ENCODE data around the gene ZSCAN5B.
"Not testable (repeated sequence)": the region's sequence is repeated elsewhere in the genome, so short reads cannot be mapped to it uniquely, and the experiment has no call there.

ZSCAN5B gene, protein sequence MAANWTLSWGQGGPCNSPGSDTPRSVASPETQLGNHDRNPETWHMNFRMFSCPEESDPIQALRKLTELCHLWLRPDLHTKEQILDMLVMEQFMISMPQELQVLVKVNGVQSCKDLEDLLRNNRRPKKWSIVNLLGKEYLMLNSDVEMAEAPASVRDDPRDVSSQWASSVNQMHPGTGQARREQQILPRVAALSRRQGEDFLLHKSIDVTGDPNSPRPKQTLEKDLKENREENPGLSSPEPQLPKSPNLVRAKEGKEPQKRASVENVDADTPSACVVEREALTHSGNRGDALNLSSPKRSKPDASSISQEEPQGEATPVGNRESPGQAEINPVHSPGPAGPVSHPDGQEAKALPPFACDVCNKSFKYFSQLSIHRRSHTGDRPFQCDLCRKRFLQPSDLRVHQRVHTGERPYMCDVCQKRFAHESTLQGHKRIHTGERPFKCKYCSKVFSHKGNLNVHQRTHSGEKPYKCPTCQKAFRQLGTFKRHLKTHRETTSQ

DNA sequence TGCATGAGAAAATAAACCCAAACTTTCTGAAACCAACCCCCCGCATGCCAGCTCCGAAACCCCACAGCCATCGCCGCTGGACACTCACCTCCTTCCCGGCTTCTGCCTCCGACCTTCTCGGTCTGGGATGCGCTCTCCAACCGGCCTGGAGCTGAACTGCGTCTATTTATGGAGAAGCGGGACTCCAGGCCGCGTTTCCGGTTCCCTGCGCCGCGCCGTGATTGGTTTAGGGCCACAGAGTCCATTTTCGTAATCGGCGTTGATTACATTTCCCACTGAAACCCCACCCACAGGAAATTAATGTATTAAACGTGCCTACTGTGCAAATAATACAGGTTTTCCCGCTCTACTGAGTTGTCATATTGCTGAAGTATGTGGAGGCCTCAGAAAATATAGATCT, at the start of gene ZSCAN5B:
TSS of gene ZSCAN5B (minus strand) at position 138 of the 400 bp plus-strand sequence. CDS start 4,731 bp downstream, outside the sequence.
- not testable (repeated sequence) for DNase-seq

DNA sequence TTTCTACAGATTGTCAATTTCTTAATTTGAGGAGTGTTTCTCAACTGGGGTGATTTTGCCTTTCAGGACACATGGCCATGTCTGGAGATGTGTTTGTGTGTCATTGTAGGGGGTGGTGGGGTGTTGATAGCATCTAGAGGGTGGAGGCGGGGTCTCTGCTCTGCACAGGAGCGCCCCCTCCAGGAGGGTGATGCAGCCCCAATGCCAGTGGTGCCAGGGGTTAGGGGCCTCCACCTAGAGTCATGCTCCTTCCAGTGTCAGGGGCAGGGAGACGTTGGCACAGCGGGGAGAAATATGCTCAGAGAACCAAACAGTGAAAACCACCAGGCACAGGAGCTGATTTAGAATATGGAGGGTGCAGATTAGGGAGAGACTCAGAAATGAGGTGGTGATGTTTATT, 48.2 kb upstream of the ZSCAN5B start:
- not testable (repeated sequence) for DNase-seq

DNA sequence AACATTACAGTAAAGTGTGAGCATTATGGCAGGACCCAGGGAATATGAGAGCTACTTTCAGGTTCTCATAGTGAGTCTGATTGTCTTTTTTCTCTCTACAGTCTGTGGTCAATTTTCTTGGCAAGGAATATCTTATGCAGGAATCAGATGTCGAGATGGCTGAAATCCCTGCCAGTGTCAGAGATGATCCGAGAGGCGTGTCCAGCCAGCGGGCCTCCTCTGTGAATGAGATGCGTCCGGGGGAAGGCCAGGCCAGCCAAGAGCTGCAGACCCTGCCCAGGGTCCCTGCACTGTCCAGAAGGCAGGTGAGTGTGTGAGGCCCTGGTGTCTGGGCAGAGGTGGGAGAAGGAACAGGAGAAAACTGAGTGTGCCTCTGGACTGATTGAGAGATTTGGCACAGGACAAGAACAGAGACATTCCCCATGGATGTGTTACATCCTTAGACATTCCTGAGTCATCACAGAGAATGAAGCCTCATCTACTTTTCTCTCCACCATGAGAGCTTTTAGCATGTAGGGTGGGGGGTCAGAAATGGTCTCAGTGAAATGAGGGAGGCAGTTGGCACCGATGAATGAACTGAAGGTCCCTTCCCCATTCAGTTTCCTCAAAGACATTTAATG, 47.6 kb upstream of the ZSCAN5B start:
- DNase-seq, result no peak

DNA sequence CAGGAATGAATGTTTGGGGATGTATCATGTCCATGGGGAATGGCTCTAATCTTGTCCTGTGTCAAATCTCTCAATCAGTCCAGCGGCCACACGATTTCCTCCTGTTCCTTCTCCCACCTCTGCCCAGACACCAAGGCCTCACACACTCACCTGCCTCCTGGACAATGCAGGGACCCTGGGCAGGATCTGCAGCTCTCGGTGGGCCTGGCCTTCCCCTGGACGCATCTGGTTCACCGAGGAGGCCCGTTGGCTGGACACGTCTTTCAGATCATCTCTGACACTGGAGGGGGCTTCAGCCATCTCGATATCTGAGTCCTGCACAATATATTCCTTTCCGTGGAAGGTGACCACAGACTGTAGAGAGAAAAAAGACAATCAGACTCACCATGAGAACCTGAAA, 25.9 kb upstream of the ZSCAN5B start:
- DNase-seq, result no peak

DNA sequence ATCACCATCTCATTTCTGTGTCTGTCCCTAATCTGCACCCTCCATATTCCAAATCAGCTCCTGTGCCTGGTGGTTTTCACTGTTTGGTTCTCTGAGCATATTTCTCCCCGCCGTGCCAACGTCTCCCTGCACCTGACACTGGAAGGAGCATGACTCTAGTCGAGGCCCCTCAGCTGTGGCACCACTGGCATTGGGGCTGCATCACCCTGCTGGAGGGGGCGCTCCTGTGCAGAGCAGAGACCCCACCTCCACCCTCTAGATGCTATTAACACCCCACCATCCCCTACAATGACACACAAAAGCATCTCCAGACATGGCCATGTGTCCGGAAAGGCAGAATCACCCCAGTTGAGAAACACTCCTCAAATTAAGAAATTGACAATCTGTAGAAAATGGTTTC, 25.3 kb upstream of the ZSCAN5B start:
- DNase-seq, result no peak

DNA sequence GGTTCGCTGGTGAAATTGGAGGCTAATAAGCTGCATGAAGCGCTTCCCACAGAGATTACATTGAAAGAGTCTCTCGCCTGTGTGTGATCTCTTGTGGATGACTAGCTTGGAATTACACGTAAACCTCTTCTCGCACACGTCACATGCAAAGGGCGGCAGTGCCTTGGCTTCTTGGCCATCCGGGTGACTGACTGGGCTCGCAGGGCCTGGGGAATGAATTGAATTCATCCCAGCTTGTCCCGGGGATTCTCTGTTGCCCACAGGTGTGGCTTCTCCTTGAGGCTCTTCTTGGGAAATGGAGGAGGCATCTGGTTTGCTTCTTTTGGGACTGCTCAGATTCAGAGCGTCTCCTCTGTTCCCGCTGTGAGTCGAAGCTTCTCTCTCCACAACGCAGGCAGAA, 24.3 kb upstream of the ZSCAN5B start:
- DNase-seq, result no peak

DNA sequence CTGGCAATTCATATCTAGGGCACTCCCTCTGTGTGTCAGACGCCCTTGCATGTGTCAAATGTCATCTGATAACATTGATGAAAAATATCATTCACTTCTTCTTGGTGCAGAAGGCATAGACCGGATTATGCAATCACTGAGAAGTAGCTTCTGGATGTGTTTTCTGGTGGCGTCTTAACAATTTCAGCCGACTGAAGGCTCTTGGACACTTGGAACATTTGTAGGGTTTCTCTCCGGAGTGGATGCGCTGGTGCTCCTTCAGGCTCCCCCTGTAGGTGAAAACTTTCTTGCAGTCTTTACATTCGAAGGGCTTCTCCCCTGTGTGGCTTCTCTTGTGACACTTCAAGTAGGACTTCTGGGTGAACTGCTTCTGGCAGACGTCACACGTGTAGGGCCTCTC, 23.9 kb upstream of the ZSCAN5B start:
- DNase-seq, result not testable (repeated sequence)

DNA sequence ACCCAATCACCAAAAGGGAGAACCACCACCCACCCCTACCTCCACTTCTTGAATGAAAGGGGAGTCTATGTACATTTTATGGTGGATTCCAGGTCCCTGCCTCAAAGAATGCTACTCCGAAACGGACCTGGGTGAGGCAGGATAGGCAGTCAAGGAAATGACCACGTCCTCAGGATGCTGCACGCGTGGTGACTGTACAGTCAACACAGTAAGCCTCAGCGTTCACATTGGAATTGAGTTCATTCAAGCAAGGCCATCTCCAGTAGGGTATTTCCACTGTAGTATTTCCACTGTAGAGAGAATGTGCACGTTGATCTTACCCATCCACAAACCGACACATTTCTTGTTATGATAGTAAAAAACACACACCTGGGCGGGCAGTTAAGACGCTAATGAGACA, 21.4 kb upstream of the ZSCAN5B start:
- no peak for DNase-seq

DNA sequence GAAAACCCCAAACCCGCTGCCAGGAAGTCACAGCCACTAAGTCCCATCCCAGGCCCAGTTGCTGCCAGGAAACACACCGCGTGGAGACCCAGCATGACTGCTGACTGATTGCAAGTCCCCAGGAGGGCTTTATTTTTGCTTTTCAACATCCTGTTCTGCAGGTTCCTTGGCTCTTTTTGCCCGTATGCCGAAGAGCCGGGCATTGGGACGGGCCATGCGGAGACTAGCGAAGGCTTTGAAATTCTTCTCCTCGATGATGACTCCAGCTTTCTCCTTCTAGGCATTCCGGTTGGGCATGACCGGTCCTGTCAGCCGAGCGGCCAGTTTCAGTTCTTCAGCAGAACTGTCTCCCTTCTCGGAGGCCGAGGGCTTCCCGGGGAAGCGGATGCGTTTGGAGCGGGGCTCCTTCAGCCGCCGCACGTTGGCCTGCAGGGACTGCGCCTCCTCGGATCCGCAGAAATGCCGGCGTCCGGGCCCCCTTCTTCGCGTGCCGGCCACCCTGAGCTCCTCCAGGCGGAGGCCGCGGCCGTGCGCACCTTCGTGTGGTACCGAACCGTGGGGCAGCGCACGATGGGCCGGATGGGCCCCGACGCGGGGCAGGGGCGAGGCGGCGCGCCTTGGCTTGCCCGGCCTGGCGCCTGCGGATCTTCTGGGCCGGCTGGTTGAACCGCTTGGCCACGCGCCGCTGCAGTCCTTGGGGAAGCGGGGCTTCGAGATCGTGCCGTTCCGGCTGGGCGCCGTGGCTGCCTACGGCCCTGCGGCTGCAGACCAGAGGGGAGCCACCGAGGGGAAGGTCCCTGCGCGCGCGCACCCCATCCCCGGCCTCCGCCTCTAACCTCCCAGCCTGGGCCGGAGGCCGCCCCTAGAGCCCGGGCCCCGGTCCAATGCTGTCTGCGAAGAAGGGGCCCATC, 19.7 kb upstream of the ZSCAN5B start:
- no peak for DNase-seq

DNA sequence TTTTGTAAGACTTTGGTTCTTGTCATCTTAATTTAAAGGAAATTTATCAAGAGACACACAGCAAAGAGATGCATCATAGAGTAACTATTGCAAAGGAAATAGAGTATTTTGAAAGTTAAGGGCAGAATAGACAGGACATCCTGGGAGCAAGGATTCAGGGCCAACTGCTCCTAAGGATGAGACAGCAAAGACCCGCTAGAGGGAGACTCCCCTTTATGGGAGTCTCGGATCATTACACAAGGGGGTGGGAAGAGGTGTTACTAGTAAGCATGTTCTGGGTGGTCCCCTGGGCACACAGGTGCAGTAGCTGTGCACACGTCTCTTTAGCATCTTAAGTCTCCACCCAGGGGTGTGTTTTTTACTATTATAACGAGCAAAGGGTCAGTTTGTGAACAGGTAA, 14.1 kb upstream of the ZSCAN5B start:
- DNase-seq, result no peak

DNA sequence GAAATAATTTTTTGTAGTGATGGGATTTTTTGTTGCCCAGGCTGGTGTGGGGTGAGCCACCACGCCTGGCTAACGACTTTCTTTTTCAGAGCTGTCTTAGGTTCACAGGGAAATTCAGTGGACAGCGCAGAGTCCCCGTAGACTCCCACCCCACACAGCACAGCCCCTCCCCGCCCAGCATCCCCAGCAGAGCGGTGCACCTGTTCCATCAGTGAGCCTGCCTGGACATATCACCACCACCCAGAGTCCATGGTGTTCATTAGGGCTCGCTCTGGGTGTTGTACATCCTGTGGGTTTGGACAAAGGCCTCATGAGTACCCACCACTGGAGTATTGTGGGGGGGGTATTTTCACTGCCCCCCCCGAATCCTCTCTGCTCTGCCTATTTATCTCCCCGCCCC, 12.5 kb upstream of the ZSCAN5B start:
- not testable (repeated sequence) for DNase-seq

DNA sequence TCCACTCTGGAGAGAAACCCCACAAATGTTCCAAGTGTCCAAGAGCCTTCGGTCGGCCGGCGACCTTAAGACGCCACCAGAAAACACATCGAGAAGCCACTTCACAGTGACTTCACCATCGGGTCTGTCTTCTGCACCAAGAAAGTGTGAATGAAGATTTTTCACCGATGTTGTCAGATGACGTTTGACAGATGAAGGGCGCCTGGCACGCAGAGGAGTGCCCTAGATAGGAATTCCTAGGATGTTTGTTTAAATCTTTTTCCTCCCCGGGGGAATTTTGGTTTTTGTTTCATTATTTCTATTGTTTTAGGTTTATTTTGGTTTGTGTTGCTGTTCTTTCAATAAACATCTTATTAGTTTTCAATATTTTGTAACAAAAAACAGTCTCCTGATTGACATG, 11.5 kb upstream of the ZSCAN5B start:
- no peak for DNase-seq

DNA sequence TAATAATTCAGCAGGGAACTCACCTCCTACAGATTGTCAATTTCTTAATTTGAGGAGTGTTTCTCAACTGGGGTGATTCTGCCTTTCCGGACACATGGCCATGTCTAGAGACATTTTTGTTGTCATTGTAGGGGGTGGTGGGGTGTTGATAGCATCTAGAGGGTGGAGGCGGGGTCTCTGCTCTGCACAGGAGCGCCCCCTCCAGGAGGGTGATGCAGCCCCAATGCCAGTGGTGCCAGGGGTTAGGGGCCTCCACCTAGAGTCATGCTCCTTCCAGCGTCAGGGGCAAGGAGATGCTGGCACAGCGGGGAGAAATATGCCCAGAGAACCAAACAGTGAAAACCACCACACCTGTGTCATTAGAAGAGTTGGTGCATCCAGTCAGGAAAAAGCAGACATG, 10.0 kb upstream of the ZSCAN5B start:
- not testable (repeated sequence) for DNase-seq

DNA sequence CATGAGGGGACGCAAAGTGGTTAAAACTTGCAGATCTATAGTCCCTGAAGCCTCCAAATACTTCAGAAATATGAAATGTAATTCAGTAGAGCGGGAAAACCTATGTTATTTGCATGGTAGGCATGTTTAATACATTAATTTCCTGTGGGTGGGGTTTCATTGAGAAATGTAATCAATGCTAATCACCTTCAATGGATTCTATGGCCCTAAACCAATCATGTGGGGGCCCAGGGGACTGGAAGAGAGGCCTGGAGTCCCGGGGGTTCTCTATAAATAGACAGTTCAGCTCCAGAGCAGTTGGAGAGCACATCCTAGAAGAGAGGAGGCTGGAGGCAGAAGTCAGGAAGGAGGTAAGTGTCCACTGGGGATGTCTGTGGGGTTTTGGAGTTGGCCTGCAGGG, 4.4 kb upstream of the ZSCAN5B start, which contains the start of gene ZSCAN5C:
TSS of gene ZSCAN5C (plus strand) at position 301 of the 400 bp plus-strand sequence. CDS start 3,641 bp downstream, outside the sequence.
- no peak for DNase-seq

DNA sequence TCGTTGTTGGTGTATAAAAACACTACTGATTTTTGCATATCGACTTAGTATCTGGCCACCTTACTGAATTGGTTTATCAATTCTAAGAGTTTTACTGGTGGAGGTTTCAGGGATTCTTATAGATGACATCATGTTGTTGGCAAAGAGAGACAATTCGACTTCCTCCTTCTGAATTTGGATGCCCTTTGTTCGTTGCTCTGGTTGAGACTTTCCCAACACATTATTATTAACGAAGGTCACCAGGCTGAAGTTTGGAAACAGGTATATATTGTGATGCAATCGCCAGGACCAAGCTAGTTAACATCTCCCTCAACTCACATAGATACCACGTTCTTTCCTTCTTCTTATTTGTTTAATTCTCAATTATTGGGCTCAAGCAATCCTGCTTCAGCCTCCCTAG, 2.1 kb upstream of the ZSCAN5B start:
- no peak for DNase-seq

DNA sequence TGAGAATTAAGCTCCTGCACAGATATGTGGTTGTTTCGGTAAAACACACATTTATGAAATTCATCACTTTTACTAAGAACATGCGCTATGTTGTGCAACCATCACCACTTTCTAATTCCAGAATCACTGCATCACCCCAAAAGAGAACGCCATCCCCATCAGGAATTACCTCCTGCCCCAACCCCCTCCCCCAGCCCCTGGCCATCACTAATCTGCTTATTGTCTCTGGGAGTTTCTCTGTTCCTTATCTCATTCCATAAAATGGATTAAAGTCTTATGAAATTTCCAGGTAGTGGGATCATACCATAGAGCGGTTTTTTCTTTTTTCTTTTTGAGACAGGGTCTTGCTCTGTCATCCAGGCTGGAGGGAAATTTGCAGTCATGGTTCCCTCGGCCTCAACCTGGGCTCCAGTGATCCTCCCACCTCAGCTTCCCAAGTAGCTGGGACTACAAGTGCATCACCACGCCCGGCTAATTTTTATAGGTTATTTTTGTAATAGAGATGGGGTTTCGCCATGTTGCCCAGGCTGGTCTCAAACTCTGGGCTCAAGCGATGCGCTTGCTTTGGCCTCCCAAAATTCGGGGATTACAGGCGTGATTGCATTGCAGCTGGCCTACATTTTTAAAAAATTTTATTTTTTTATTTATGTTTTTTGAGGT, 3.5 kb downstream of the ZSCAN5B start:
- no peak for DNase-seq

DNA sequence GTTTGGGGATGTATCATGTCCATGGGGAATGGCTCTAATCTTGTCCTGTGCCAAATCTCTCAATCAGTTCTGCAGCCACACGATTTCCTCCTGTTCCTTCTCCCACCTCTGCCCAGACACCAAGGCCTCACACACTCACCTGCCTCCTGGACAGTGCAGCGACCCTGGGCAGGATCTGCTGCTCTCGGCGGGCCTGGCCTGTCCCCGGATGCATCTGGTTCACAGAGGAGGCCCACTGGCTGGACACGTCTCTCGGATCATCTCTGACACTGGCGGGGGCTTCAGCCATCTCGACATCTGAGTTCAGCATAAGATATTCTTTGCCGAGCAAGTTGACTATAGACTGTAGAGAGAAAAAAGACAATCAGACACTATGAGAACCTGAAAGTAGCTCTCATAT, 5.9 kb downstream of the ZSCAN5B start:
- DNase-seq, result no peak

DNA sequence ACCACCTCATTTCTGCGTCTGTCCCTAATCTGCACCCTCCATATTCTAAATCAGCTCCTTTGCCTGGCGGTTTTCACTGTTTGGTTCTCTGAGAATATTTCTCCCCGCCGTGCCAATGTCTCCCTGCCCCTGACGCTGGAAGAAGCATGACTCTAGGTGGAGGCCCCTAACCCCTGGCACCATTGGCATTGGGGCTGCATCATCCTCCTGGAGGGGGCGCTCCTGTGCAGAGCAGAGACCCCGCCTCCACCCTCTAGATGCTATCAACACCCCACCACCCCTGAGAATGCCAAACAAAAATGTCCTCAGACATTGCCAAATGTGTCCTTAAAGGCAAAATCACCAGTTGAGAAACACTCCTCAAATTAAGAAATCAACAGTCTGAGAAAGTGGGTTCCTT, 6.5 kb downstream of the ZSCAN5B start:
- no peak for DNase-seq

DNA sequence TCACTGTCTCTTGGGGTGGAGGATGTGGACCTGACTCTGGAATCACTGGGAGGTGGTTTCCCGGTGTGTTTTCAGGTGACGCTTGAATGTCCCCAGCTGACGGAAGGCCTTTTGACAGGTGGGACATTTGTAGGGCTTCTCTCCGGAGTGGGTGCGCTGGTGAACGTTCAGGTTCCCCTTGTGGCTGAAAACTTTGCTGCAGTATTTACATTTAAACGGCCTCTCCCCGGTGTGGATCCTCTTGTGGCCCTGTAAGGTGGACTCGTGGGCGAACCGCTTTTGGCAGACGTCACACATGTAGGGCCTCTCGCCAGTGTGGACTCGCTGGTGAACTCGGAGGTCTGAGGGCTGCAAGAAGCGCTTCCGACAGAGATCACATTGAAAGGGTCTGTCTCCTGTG, 7.8 kb downstream of the ZSCAN5B start:
- DNase-seq, result no peak

DNA sequence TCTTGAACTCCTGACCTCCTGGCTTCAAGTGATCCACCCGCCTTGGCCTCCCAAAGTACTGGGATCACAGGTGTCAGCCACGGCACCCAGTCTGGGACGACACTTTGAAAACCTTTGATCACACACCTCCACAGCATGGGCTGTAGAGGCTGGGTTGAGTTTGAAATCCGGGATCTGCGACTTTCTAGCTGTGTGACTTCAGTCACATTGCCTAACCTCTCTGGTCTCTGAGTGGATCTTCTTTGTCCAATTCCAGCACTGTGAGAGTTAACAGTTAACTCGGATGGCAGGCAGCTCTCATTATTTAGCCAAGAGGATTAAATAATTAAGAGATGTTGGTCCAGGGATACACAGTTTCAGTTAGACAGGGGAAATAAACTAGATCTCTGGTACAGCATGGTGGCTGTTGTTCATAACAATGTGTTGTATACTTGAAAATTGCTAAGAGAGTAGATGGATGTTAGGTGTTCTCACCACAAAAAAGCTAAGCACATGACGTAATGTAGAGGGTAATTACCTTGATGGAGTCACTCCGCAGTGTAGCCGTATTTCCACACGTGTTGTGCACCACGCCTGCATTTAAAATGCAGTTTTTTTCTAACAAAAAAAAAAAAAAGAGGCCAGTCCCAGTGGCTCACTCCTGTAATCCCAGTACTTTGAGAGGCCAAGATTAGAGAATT, 19.9 kb downstream of the ZSCAN5B start:
- no peak for DNase-seq

DNA sequence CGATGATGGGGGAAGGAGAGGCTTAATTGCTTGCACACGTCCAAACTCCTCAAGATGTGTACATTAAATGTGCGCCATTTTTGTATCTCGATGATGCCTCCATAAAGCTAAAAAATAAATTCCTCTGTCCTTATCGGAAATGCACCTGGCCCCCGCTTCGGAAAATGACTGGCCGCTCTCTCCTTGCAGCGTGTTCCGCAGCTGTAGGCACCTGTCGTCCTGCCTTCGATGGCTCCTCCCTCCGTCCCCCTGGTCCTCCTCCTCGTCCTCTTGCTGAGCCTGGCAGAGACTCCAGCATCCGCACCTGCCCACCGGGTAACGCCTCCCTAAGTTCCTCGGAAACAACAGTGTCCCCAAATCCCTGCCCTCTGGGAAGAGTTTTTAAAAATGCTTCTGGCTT, 20.7 kb downstream of the ZSCAN5B start:
- no peak for DNase-seq

DNA sequence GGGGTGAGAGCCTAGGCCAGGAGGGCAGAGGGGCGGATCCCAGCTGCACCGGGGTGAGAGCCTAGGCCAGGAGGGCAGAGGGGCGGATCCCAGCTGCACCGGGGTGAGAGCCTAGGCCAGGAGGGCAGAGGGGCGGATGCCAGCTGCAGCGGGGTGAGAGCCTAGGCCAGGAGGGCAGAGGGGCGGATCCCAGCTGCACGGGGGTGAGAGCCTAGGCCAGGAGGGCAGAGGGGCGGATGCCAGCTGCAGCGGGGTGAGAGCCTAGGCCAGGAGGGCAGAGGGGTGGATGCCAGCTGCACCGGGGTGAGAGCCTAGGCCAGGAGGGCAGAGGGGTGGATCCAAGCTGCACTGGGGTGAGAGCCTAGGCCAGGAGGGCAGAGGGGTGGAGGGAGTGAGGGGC, 21.3 kb downstream of the ZSCAN5B start:
- not testable (repeated sequence) for DNase-seq

All from midbrain (tissue), 1 donor.